ENCODE data around the gene LPCAT4. TPM values are rescaled to one million over a fixed set of nuclear protein-coding genes. Genes with fewer than 3 reads are reported as not detected.

The LPCAT4 gene
- polyA plus RNA-seq, 1 of the 3 experiments (the other 2 are of a cell fraction): 88.4 TPM

DNA sequence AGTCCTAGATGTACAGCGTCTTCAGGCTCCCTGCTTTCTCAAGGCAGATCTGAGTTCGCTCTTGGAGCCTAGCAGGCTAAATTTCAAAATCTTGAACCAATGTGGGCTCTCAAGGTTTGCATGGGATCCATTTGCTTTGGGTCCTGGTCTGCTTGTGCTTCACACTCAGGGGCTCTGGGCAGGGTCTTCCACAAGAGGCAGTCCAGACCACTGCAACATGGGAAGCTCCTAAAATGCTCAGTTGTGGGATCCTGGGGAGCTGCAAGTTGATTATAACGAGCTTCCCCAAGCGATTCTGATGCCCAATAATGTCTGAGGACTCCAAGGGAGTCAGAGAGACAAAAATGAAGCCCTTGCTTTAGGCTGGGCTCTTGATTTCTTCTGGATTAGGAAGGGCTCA is 17.2 kb downstream of the LPCAT4 start:
- Histone ChIP-seq H3F3A (replicated peaks; ENCODE audit: insufficient read depth) (no peaks in the 10 kb centered on the region), H3K4me2 (no peak overlapping the region), H3K9ac (no peak overlapping the region), H3K27ac (ENCODE audit: low read depth in 2 of 2, low read length in 1 of 2) (no peak overlapping the region), H3K4me1 (ENCODE audit: control insufficient read depth in 1 of 2, insufficient read depth in 2 of 2, low read depth in 1 of 2, low read length in 1 of 2) (no peaks in the 10 kb centered on the region), H3K9me2 (no peaks in the 10 kb centered on the region), H2AFZ (ENCODE audit: low read depth) (no peak overlapping the region), H3K27me3 (ENCODE audit: insufficient read depth) (no peaks in the 10 kb centered on the region), H4K20me1 (ENCODE audit: insufficient read depth) (no peaks in the 10 kb centered on the region), H3K9me3 (no peaks in the 10 kb centered on the region), H3K4me3 (ENCODE audit: low read depth in 2 of 2, low read length in 1 of 2) (no peak overlapping the region), H3K79me2 (ENCODE audit: insufficient read depth) (no peaks in the 10 kb centered on the region), H3K36me3 (replicated peaks in 1 of 2; ENCODE audit: control insufficient read depth in 1 of 2, insufficient read depth in 2 of 2, low read length in 1 of 2) (no peaks in the 10 kb centered on the region)
- ChIA-PET CTCF (interaction anchor here (0.9 kb wide), 1 partner anchor 18 kb away, joined by 3 read pairs; the partner anchor contains the start of gene LPCAT4), POLR2A (no interaction called here)
- 54% methylated on average over 4 of the region's 4 CpGs for WGBS (ENCODE audit: low lambda C conversion rate)
- no peak for DNase-seq
- TF ChIP-seq NRF1 (IDR thresholded peaks at IDR 0.05; ENCODE audit: low read depth, low read length): no peak
- TF ChIP-seq, protein P1, sequence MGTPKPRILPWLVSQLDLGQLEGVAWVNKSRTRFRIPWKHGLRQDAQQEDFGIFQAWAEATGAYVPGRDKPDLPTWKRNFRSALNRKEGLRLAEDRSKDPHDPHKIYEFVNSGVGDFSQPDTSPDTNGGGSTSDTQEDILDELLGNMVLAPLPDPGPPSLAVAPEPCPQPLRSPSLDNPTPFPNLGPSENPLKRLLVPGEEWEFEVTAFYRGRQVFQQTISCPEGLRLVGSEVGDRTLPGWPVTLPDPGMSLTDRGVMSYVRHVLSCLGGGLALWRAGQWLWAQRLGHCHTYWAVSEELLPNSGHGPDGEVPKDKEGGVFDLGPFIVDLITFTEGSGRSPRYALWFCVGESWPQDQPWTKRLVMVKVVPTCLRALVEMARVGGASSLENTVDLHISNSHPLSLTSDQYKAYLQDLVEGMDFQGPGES (IDR thresholded peaks at IDR 0.05; ENCODE audit: low read depth, low read length): no peak

DNA sequence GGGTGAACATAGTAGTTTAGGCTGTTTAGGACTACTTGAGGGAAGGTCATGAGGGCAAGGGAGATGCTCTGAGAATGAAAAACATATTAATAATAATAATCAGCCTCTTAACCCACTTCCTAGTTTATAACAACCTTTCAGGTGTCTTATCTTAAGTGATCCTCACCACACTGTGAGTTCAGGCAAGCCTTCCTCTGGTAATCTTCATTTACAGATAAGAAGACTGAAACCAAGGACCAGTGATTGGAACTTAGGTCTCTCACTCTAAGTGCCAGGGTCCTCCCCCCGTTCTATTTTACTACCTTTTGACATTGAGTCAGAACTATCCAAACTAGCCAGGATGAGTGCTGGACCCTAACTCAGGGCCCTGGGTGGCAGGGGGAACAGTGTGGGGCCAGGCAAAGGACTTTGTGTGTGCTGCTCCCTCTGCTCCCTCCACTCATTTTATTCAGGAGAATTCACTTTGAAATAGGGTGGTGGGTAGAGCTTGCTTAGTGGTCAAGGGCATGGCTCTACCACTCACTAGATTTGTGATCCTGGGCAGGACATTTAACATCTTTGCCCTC is 18.2 kb downstream of the LPCAT4 start:
- Histone ChIP-seq H3K9me2 (no peaks in the 10 kb centered on the region), H3K4me3 (ENCODE audit: low read depth in 2 of 2, low read length in 1 of 2) (no peak overlapping the region), H3K4me1 (ENCODE audit: control insufficient read depth in 1 of 2, insufficient read depth in 2 of 2, low read depth in 1 of 2, low read length in 1 of 2) (no peaks in the 10 kb centered on the region), H3K4me2 (no peak overlapping the region), H3K9ac (no peak overlapping the region), H2AFZ (ENCODE audit: low read depth) (no peak overlapping the region), H3K36me3 (replicated peaks in 1 of 2; ENCODE audit: control insufficient read depth in 1 of 2, insufficient read depth in 2 of 2, low read length in 1 of 2) (no peaks in the 10 kb centered on the region), H3K9me3 (no peaks in the 10 kb centered on the region), H4K20me1 (ENCODE audit: insufficient read depth) (no peaks in the 10 kb centered on the region), H3K27me3 (ENCODE audit: insufficient read depth) (no peaks in the 10 kb centered on the region), H3K27ac (ENCODE audit: low read depth in 2 of 2, low read length in 1 of 2) (no peak overlapping the region), H3F3A (replicated peaks; ENCODE audit: insufficient read depth) (peaks cover under 1% of the 10 kb centered on the region), H3K79me2 (ENCODE audit: insufficient read depth) (no peaks in the 10 kb centered on the region)
- CTCF ChIA-PET: no interaction called here
- 0% methylated on average over 1 of the region's 1 CpG for WGBS (ENCODE audit: low lambda C conversion rate)
- POLR2A ChIA-PET: no interaction called here
- TF ChIP-seq, protein P2, sequence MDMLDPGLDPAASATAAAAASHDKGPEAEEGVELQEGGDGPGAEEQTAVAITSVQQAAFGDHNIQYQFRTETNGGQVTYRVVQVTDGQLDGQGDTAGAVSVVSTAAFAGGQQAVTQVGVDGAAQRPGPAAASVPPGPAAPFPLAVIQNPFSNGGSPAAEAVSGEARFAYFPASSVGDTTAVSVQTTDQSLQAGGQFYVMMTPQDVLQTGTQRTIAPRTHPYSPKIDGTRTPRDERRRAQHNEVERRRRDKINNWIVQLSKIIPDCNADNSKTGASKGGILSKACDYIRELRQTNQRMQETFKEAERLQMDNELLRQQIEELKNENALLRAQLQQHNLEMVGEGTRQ (IDR thresholded peaks at IDR 0.05; ENCODE audit: borderline replicate concordance, low read depth, low read length): no peak
- DNase-seq: no peak

DNA sequence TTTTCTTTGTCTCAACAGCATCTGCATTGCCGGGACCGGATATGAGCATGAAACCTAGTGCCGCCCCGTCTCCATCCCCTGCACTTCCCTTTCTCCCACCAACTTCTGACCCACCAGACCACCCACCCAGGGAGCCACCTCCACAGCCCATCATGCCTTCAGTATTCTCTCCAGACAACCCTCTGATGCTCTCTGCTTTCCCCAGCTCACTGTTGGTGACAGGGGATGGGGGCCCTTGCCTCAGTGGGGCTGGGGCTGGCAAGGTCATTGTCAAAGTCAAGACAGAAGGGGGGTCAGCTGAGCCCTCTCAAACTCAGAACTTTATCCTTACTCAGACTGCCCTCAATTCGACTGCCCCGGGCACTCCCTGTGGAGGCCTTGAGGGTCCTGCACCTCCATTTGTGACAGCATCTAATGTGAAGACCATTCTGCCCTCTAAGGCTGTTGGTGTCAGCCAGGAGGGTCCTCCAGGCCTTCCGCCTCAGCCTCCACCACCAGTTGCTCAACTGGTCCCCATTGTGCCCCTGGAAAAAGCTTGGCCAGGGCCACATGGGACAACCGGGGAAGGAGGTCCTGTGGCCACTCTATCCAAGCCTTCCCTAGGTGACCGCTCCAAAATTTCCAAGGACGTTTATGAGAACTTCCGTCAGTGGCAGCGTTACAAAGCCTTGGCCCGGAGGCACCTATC is 18.9 kb downstream of the LPCAT4 start:
- DNase-seq: no peak
- 72% methylated on average over 11 of the region's 13 CpGs for WGBS (ENCODE audit: low lambda C conversion rate)
- no peak for TF ChIP-seq CHD2 (IDR thresholded peaks at IDR 0.05; ENCODE audit: low read length, partially characterized antibody)
- TF ChIP-seq, protein P3, sequence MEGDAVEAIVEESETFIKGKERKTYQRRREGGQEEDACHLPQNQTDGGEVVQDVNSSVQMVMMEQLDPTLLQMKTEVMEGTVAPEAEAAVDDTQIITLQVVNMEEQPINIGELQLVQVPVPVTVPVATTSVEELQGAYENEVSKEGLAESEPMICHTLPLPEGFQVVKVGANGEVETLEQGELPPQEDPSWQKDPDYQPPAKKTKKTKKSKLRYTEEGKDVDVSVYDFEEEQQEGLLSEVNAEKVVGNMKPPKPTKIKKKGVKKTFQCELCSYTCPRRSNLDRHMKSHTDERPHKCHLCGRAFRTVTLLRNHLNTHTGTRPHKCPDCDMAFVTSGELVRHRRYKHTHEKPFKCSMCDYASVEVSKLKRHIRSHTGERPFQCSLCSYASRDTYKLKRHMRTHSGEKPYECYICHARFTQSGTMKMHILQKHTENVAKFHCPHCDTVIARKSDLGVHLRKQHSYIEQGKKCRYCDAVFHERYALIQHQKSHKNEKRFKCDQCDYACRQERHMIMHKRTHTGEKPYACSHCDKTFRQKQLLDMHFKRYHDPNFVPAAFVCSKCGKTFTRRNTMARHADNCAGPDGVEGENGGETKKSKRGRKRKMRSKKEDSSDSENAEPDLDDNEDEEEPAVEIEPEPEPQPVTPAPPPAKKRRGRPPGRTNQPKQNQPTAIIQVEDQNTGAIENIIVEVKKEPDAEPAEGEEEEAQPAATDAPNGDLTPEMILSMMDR (IDR thresholded peaks at IDR 0.05): no peak
- no peak for TF ChIP-seq FOXM1 (IDR thresholded peaks at IDR 0.05; ENCODE audit: low read depth)
- no peak for TF ChIP-seq MXI1 (IDR thresholded peaks at IDR 0.05; ENCODE audit: low read depth, low read length)
- TF ChIP-seq NFIC (IDR thresholded peaks at IDR 0.05; ENCODE audit: borderline replicate concordance): no peak
- TF ChIP-seq POLR2AphosphoS5 (IDR thresholded peaks at IDR 0.05; ENCODE audit: low read depth, low read length): no peak
- no peak for TF ChIP-seq EZH2phosphoT487 (IDR thresholded peaks at IDR 0.05; ENCODE audit: borderline replicate concordance, low read depth)
- TF ChIP-seq RAD21 (IDR thresholded peaks at IDR 0.05; ENCODE audit: low read length): no peak
- TF ChIP-seq SIN3A (IDR thresholded peaks at IDR 0.05; ENCODE audit: borderline replicate concordance, low read depth, low read length): no peak
- TF ChIP-seq, protein P4, sequence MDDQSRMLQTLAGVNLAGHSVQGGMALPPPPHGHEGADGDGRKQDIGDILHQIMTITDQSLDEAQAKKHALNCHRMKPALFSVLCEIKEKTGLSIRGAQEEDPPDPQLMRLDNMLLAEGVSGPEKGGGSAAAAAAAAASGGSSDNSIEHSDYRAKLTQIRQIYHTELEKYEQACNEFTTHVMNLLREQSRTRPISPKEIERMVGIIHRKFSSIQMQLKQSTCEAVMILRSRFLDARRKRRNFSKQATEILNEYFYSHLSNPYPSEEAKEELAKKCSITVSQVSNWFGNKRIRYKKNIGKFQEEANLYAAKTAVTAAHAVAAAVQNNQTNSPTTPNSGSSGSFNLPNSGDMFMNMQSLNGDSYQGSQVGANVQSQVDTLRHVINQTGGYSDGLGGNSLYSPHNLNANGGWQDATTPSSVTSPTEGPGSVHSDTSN (IDR thresholded peaks at IDR 0.05): no peak

More for the DNA sequence above, 18.9 kb downstream of the LPCAT4 start:
- Histone ChIP-seq H3K36me3 (replicated peaks in 1 of 2; ENCODE audit: control insufficient read depth in 1 of 2, insufficient read depth in 2 of 2, low read length in 1 of 2) (no peaks in the 10 kb centered on the region), H3K27ac (ENCODE audit: low read depth in 2 of 2, low read length in 1 of 2) (no peak overlapping the region), H3K4me3 (ENCODE audit: low read depth in 2 of 2, low read length in 1 of 2) (no peak overlapping the region), H3K79me2 (ENCODE audit: insufficient read depth) (peaks cover under 1% of the 10 kb centered on the region; the same call in 1 of the 2 replicates), H3K9me2 (no peaks in the 10 kb centered on the region), H3K4me2 (no peak overlapping the region), H3K9me3 (no peaks in the 10 kb centered on the region), H3K4me1 (ENCODE audit: control insufficient read depth in 1 of 2, insufficient read depth in 2 of 2, low read depth in 1 of 2, low read length in 1 of 2) (no peaks in the 10 kb centered on the region), H4K20me1 (ENCODE audit: insufficient read depth) (no peaks in the 10 kb centered on the region), H3K9ac (no peak overlapping the region), H3F3A (replicated peaks; ENCODE audit: insufficient read depth) (peaks cover 7% of the 10 kb centered on the region), H3K27me3 (ENCODE audit: insufficient read depth) (no peaks in the 10 kb centered on the region), H2AFZ (ENCODE audit: low read depth) (no peak overlapping the region)
- ChIA-PET CTCF (no interaction called here), POLR2A (no interaction called here)

All from SK-N-SH (cell line).